ENCODE results near the gene CLDN34.

Gene CLDN34

DNA sequence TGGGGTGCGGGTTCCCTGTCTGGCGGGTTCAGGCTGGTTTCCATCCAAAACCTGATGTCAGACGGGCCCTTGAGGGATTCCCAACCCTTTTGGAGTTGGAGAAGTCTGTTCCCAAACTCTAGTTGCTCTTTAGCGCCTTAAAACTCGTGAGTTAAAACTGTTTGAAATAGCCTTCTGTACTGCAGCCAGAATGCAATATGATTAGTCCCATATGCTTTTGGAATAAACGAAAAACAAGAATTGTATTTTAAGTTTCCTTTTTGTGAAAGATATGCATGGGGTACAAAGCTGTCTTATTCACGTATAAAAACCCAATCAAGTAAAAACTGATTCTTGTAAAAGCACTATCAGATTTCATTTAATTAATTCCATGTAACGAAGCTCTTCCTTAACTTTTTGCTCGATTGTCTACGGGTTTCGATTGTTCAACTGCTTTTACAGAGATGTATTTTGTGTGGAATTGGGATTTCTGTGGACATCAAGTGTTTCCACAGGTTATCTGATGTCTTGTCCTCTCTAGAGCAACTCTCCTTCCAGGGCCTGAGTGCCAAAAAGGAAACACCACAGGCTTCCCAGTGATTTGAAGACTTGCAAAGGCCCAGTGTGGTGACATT is 49.5 kb downstream of the CLDN34 start:
- no peak for DNase-seq (ENCODE audit: low spot score)

DNA sequence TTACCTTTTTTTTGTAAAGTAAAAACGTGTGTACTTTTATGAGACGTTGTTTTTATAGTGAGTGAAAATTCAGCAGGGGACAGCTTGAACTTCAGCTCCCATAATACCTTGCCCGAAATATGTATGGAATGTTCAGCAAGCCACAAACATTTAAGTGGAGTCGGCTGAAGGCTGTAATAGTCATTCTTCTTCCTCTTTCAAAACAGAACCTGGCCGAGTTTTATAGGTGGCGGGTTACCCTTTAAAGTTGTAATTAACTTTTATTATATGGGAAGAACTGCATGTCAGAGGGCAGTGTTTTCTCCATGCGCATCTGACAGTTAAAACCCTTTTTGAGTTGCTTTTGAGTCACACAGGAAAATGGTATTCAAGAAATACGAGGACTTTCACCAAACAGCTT is 50.7 kb downstream of the CLDN34 start:
- DNase-seq (ENCODE audit: low spot score): peak; percentile 44
